Neural cell (in vitro differentiated cells): ENCODE data around the gene CHRNA4. TPM values are rescaled to one million over a fixed set of nuclear protein-coding genes. Genes with fewer than 3 reads are reported as not detected.

Experiments used
- H2AFZ ChIP-seq: fragments of 200-600, 300-800 bp; sonication (generic), shearing (Covaris generic); 2 replicates; pipeline ENCODE4 v1.6.0; 2014; ENCODE audit warnings: low read depth, mild to moderate bottlenecking, antibody characterized with exemption, low read length, moderate library complexity
- H3F3A ChIP-seq: fragments of 200-600 bp; shearing (Covaris generic); 2 replicates; pipeline ENCODE4 v1.6.1; 2016; ENCODE audit warnings: mild to moderate bottlenecking, moderate library complexity, mixed read lengths, antibody characterized with exemption, low read length; ENCODE audit not compliant: insufficient read depth, poor library complexity, severe bottlenecking
- H3K27ac ChIP-seq: fragments of 200-600, 300-800 bp; sonication (generic), shearing (Covaris generic); 2 replicates; pipeline ENCODE4 v1.5.1; 2014; ENCODE audit warnings: mild to moderate bottlenecking, low read length, moderate library complexity
- H3K27me3 ChIP-seq: fragments of 300-800, 200-600 bp; sonication (generic), shearing (Covaris generic); 2 replicates; pipeline ENCODE4 v1.6.0; 2014; ENCODE audit warnings: mild to moderate bottlenecking, low read depth, low read length, moderate library complexity; ENCODE audit not compliant: insufficient read depth
- H3K36me3 ChIP-seq: fragments of 300-800, 200-600 bp; sonication (generic), shearing (Covaris generic); 2 replicates; pipeline ENCODE4 v1.5.1; 2014; ENCODE audit warnings: mild to moderate bottlenecking, antibody characterized with exemption, low read length, moderate library complexity; ENCODE audit not compliant: insufficient read depth
- H3K4me2 ChIP-seq: fragments of 300-800, 200-600 bp; sonication (generic), shearing (Covaris generic); 2 replicates; pipeline ENCODE4 v1.6.0; 2014; ENCODE audit warnings: mild to moderate bottlenecking, low read length
- H3K4me3 ChIP-seq: fragments of 300-800, 200-600 bp; sonication (generic), shearing (Covaris generic); 2 replicates; pipeline ENCODE4 v1.5.1; 2014; ENCODE audit warnings: mild to moderate bottlenecking, low read length, moderate library complexity
- H3K79me2 ChIP-seq: fragments of 200-600 bp; shearing (Covaris generic); replicated peaks from 2 replicates; pipeline ENCODE4 v1.6.0; 2014; ENCODE audit warnings: mild to moderate bottlenecking, low read length, moderate library complexity; ENCODE audit not compliant: insufficient read depth
- H3K9ac ChIP-seq: fragments of 300-800, 200-600 bp; sonication (generic), shearing (Covaris generic); 2 replicates; pipeline ENCODE4 v1.6.1; 2016; ENCODE audit warnings: mild to moderate bottlenecking, low read length, mixed read lengths
- H3K9me2 ChIP-seq: fragments of 200-600 bp; shearing (Covaris generic); 2 replicates; pipeline ENCODE4 v1.6.1; 2016; ENCODE audit warnings: mild to moderate bottlenecking, low read length, mixed read lengths; ENCODE audit not compliant: insufficient read depth
- H3K9me3 ChIP-seq: fragments of 200-600, 300-800 bp; sonication (generic), shearing (Covaris generic); 2 replicates; pipeline ENCODE4 v1.6.1; 2016; ENCODE audit warnings: mild to moderate bottlenecking, mixed run types, low read length, moderate library complexity, mixed read lengths
- H4K20me1 ChIP-seq: fragments of 200-600 bp; shearing (Covaris generic); 2 replicates; pipeline ENCODE4 v1.6.1; 2016; ENCODE audit warnings: mild to moderate bottlenecking, mixed run types; ENCODE audit not compliant: insufficient read depth
- CTCF ChIP-seq: fragments of 450-650 bp; IDR thresholded peaks from 2 replicates; pipeline ENCODE4 v1.5.1; 2014; ENCODE audit warnings: antibody characterized with exemption, mild to moderate bottlenecking, moderate library complexity; ENCODE audit not compliant: poor library complexity, severe bottlenecking
- EP300 ChIP-seq: fragments of 450-650 bp; conservative IDR thresholded peaks from 2 replicates; pipeline ENCODE4 v1.6.1; 2014; ENCODE audit warnings: antibody characterized with exemption, mild to moderate bottlenecking, moderate library complexity; ENCODE audit not compliant: poor library complexity, severe bottlenecking
- EZH2 ChIP-seq: fragments of 200-600, 300-800 bp; shearing (Covaris generic), sonication (generic); IDR thresholded peaks from 2 replicates; pipeline ENCODE4 v1.6.1; 2014; ENCODE audit warnings: antibody characterized with exemption, low read length, borderline replicate concordance, mild to moderate bottlenecking; ENCODE audit not compliant: insufficient read depth, poor library complexity, severe bottlenecking
- MXI1 ChIP-seq: fragments of 450-650 bp; conservative IDR thresholded peaks from 2 replicates; pipeline ENCODE4 v1.6.1; 2014; ENCODE audit warnings: antibody characterized with exemption, mild to moderate bottlenecking; ENCODE audit not compliant: poor library complexity, severe bottlenecking
- POLR2AphosphoS5 ChIP-seq: IDR thresholded peaks from 2 replicates; pipeline ENCODE4 v1.6.1; 2012
- RAD21 ChIP-seq: fragments of 450-650 bp; conservative IDR thresholded peaks from 2 replicates; pipeline ENCODE4 v1.6.1; 2014; ENCODE audit warnings: antibody characterized with exemption, mild to moderate bottlenecking, moderate library complexity
- SMC3 ChIP-seq: fragments of 450-650 bp; conservative IDR thresholded peaks from 2 replicates; pipeline ENCODE4 v1.6.1; 2014; ENCODE audit warnings: antibody characterized with exemption, mild to moderate bottlenecking, moderate library complexity; ENCODE audit not compliant: poor library complexity
- TAF1 ChIP-seq: IDR thresholded peaks from 2 replicates; pipeline ENCODE4 v1.6.1; 2012; ENCODE audit warnings: low read depth
- polyA plus RNA-seq: library from polyadenylated mRNA; depleted of rRNA; stranded (reverse); fragments of >200 nt; gene quantifications from 2 replicates; pipeline ENCODE4 v1.2.3, GENCODE V29; 2014
- TF ChIP-seq, protein P1 (sequence below): IDR thresholded peaks from 2 replicates; pipeline ENCODE4 v1.6.1; 2012; ENCODE audit warnings: borderline replicate concordance

The CHRNA4 gene
- polyA plus RNA-seq, 1 donor from 2014 or later: 6.8 TPM

DNA sequence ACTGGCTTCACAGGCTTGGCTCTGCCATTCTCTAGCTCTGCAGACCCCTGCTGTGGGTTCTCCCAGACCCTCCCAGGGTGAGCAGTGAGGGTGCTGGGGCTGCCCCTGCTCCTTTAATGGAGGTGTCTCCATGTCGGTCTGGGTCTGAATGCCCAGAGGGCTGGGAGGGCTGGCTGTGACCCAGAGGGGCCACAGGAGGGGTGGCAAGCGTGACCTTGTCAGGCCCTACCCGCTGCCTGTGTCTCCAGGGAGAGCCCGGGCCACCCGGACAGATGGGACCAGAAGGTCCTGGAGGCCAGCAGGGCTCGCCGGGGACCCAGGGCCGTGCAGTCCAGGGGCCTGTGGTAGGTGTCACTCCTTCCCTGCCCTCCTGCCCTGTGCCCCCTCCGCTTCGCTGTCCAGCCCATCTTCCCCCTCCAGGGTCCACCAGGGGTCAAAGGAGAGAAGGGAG is 36.1 kb downstream of the CHRNA4 start:
- no peak overlapping the region for H3K9ac ChIP-seq
- no peak overlapping the region for H3K4me2 ChIP-seq
- TF ChIP-seq TAF1 (no peak), MXI1 (no peak), POLR2AphosphoS5 (no peak), EZH2 (no peak), CTCF (no peak), SMC3 (no peak), EP300 (no peak), RAD21 (no peak)
- TF ChIP-seq, protein P1, sequence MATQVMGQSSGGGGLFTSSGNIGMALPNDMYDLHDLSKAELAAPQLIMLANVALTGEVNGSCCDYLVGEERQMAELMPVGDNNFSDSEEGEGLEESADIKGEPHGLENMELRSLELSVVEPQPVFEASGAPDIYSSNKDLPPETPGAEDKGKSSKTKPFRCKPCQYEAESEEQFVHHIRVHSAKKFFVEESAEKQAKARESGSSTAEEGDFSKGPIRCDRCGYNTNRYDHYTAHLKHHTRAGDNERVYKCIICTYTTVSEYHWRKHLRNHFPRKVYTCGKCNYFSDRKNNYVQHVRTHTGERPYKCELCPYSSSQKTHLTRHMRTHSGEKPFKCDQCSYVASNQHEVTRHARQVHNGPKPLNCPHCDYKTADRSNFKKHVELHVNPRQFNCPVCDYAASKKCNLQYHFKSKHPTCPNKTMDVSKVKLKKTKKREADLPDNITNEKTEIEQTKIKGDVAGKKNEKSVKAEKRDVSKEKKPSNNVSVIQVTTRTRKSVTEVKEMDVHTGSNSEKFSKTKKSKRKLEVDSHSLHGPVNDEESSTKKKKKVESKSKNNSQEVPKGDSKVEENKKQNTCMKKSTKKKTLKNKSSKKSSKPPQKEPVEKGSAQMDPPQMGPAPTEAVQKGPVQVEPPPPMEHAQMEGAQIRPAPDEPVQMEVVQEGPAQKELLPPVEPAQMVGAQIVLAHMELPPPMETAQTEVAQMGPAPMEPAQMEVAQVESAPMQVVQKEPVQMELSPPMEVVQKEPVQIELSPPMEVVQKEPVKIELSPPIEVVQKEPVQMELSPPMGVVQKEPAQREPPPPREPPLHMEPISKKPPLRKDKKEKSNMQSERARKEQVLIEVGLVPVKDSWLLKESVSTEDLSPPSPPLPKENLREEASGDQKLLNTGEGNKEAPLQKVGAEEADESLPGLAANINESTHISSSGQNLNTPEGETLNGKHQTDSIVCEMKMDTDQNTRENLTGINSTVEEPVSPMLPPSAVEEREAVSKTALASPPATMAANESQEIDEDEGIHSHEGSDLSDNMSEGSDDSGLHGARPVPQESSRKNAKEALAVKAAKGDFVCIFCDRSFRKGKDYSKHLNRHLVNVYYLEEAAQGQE: no peak
- no peaks in the 10 kb centered on the region for H3K9me2 ChIP-seq
- H3K4me3 ChIP-seq: no peak overlapping the region
- no peaks in the 10 kb centered on the region for H3K36me3 ChIP-seq
- no peaks in the 10 kb centered on the region for H3K79me2 ChIP-seq
- no peaks in the 10 kb centered on the region for H3K9me3 ChIP-seq
- H2AFZ ChIP-seq: no peak overlapping the region
- no peaks in the 10 kb centered on the region for H3F3A ChIP-seq
- H4K20me1 ChIP-seq: no peaks in the 10 kb centered on the region
- H3K27ac ChIP-seq: no peak overlapping the region
- H3K27me3 ChIP-seq: no peaks in the 10 kb centered on the region

DNA sequence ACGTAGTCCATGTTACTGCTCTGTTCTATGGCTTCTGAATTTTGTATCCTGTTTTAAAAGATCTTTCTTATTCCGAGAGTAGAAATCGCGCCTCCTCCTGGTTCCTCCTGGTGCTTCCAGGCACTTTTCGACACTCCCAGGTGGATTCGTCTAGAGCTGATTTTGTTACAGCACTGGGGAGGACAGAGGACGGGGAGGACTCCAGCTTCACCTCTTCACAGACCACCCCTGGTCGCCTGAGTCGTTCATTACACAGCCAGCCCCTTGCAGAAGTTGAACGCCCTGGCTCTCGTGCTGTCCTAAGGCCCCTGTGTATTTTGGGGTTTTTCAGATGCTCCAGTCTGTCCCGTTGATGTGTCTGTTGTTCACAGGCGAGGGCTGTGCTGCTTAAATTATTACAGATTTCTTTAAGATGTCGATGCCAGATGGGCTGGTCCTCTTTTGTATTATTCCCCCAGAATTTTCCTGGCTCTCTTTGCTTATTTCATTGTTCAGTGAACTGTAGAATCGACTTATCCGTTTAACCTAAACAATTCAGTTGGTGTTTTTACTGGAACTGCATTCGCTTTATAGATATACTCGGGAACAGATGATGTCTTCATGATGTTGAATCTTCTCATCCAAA is 37.7 kb downstream of the CHRNA4 start:
- H3F3A ChIP-seq: no peaks in the 10 kb centered on the region
- H3K9me2 ChIP-seq: no peaks in the 10 kb centered on the region
- no peak overlapping the region for H3K4me2 ChIP-seq
- no peaks in the 10 kb centered on the region for H3K79me2 ChIP-seq
- TF ChIP-seq RAD21: no peak
- TF ChIP-seq EP300: no peak
- TF ChIP-seq, protein P1: no peak
- TF ChIP-seq SMC3: no peak
- no peak for TF ChIP-seq TAF1
- no peak for TF ChIP-seq MXI1
- no peak for TF ChIP-seq CTCF
- TF ChIP-seq EZH2: no peak
- no peak for TF ChIP-seq POLR2AphosphoS5
- H3K9ac ChIP-seq: no peak overlapping the region
- no peaks in the 10 kb centered on the region for H3K9me3 ChIP-seq
- H3K4me3 ChIP-seq: no peak overlapping the region
- no peak overlapping the region for H3K27ac ChIP-seq
- H2AFZ ChIP-seq: no peak overlapping the region
- H4K20me1 ChIP-seq: no peaks in the 10 kb centered on the region
- no peaks in the 10 kb centered on the region for H3K27me3 ChIP-seq
- H3K36me3 ChIP-seq: no peaks in the 10 kb centered on the region
